K562 (cell line): ENCODE measurements around the gene SND1. TPM values are rescaled to one million over a fixed set of nuclear protein-coding genes. Genes with fewer than 3 reads are reported as not detected.

ENCODE experiments used
- ATAC-seq: fragments of 200-7000 bp; cut with Tn5 transposase; 3 replicates; pipeline ENCODE4 v1.9.1; 2020; ENCODE audit warnings: moderate library complexity
- BruUV-seq: library from RNA; stranded (reverse); fragments of 400-500 nt; replicated peaks from 2 replicates; lab custom pipeline; 2021; lab: Mats Ljungman, UMichigan
- CTCF ChIA-PET: fragments of 300-600 bp; formaldehyde crosslinking; extraction: SDS; loops from one replicate; lab custom pipeline; 2021; ENCODE audit warnings: low intra/inter-chr PET ratio; lab: Yijun Ruan, JAX
- POLR2A ChIA-PET: fragments of 300-600, 350-650 bp; sonication (Branson Sonifier 250); formaldehyde crosslinking; extraction: SDS; loops from one replicate; lab custom pipeline; 2021; ENCODE audit warnings: antibody characterized with exemption, inconsistent platforms; lab: Yijun Ruan, JAX
- DNase-seq, 4 experiments: peaks; one replicate each; pipeline versions ENCODE4 v3.0.0 to v3.0.0-alpha.2; 2011 to 2018; ENCODE audit warnings: low spot score in 3 of 4, mixed read lengths in 3 of 4; ENCODE audit errors: extremely low read depth in 1 of 4
- FAIRE-seq: peaks from 2 replicates; lab custom pipeline; 2011; peaks lifted over from hg19 to GRCh38; lab: Jason Lieb, UNC
- H2AFZ ChIP-seq: 2 replicates; pipeline ENCODE4 v1.6.0; 2011; ENCODE audit warnings: low read depth, low read length, control low read depth, inconsistent platforms
- H3K27ac ChIP-seq: fragments of 200-600 bp; 3 replicates; pipeline ENCODE4 v1.8.0; 2011; ENCODE audit warnings: low read depth, mild to moderate bottlenecking, control low read depth, inconsistent platforms, low read length, moderate library complexity, mixed read lengths; ENCODE audit errors: extremely low read depth
- H3K27me3 ChIP-seq, 2 experiments: fragments of 300-600 bp in 1 of 2; 2 replicates in 1 of 2; 3 replicates in 1 of 2; pipeline versions ENCODE4 v1.6.0 to v1.8.0; 2011; ENCODE audit warnings: inconsistent platforms in 2 of 2, low read length in 2 of 2, mild to moderate bottlenecking in 1 of 2, mixed read lengths in 1 of 2, moderate library complexity in 1 of 2; ENCODE audit not compliant: control insufficient read depth in 2 of 2, insufficient read depth in 2 of 2
- H3K36me3 ChIP-seq: fragments of 300-600 bp; 3 replicates; pipeline ENCODE4 v1.8.0; 2011; ENCODE audit warnings: mild to moderate bottlenecking, low read length, inconsistent platforms; ENCODE audit not compliant: control insufficient read depth, insufficient read depth
- H3K4me1 ChIP-seq, 2 experiments: fragments of 200-600 bp in 1 of 2; replicated peaks in 1 of 2; 2 replicates in 1 of 2; 3 replicates in 1 of 2; pipeline versions ENCODE4 v1.5.1 to v1.8.0; 2011; ENCODE audit warnings: inconsistent platforms in 2 of 2, low read length in 2 of 2, mild to moderate bottlenecking in 1 of 2, mixed read lengths in 1 of 2, moderate library complexity in 1 of 2; ENCODE audit not compliant: control insufficient read depth in 2 of 2, insufficient read depth in 2 of 2
- H3K4me2 ChIP-seq: 2 replicates; pipeline ENCODE4 v1.6.1; 2011; ENCODE audit warnings: low read length, control low read depth, inconsistent platforms, mixed read lengths; ENCODE audit not compliant: insufficient read depth
- H3K4me3 ChIP-seq: fragments of 200-600 bp; sonication (generic), shearing (Covaris generic); 2 replicates; pipeline ENCODE4 v1.5.1; 2016; ENCODE audit warnings: control low read depth, inconsistent platforms
- H3K79me2 ChIP-seq: fragments of 200-600 bp; 3 replicates; pipeline ENCODE4 v1.8.0; 2011; ENCODE audit warnings: low read length, inconsistent platforms; ENCODE audit not compliant: control insufficient read depth, insufficient read depth
- H3K9ac ChIP-seq, 2 experiments: 2 replicates each; pipeline versions ENCODE4 v1.6.0 to v1.6.1; 2011; ENCODE audit warnings: low read depth in 2 of 2, low read length in 2 of 2, control low read depth in 1 of 2, inconsistent platforms in 1 of 2, mild to moderate bottlenecking in 1 of 2, mixed read lengths in 1 of 2; ENCODE audit not compliant: insufficient read depth in 1 of 2
- H3K9me1 ChIP-seq: one replicate; pipeline ENCODE4 v1.6.0; 2011; ENCODE audit warnings: inconsistent platforms, mild to moderate bottlenecking, low read length, moderate library complexity; ENCODE audit not compliant: control insufficient read depth, insufficient read depth
- H3K9me3 ChIP-seq: replicated peaks from 2 replicates; pipeline ENCODE4 v1.5.1; 2011; ENCODE audit warnings: low read depth, low read length, inconsistent platforms; ENCODE audit not compliant: control insufficient read depth, insufficient read depth
- H4K20me1 ChIP-seq: replicated peaks from 2 replicates; pipeline ENCODE4 v1.6.1; 2011; ENCODE audit warnings: low read length, inconsistent platforms, mixed read lengths; ENCODE audit not compliant: control insufficient read depth, insufficient read depth
- CEBPG ChIP-seq, 3 experiments: fragments of 200-800 bp in 1 of 3; sonication (Bioruptor generic) in 1 of 3; sonication (generic) in 1 of 3; formaldehyde crosslinking in 1 of 3; IDR thresholded peaks in 2 of 3; conservative IDR thresholded peaks in 1 of 3; 2 replicates each; pipeline versions ENCODE4 v1.6.1 to v1.8.0; 2016 to 2022; ENCODE audit warnings: missing compliant biosample characterization in 2 of 3, missing genetic modification characterization in 2 of 3, mild to moderate bottlenecking in 1 of 3, missing genetic modification reagents in 1 of 3
- TFAM ChIP-seq: fragments of 250-450 bp; sonication (Bioruptor Pico); conservative IDR thresholded peaks from 2 replicates; pipeline ENCODE4 v1.5.0; 2021; ENCODE audit warnings: mild to moderate bottlenecking, moderate library complexity
- THRAP3 ChIP-seq: fragments of 450-650 bp; IDR thresholded peaks from 2 replicates; pipeline ENCODE4 v1.6.1; 2016; ENCODE audit warnings: mild to moderate bottlenecking, inconsistent platforms, borderline replicate concordance
- ZC3H4 ChIP-seq: sonication (generic); formaldehyde crosslinking; IDR thresholded peaks from 2 replicates; pipeline ENCODE4 v1.9.0; 2021; ENCODE audit warnings: missing genetic modification reagents, borderline replicate concordance
- WGBS: fragments of 100-300 bp; shearing (Covaris generic); methylation state at CpG from one replicate; pipeline ENCODE4 v1.1.6; 2016; ENCODE audit warnings: low coverage, mixed read lengths; ENCODE audit not compliant: insufficient coverage; ENCODE audit errors: missing lambda C conversion rate; 5-methylcytosine and 5-hydroxymethylcytosine counted together
- in situ Hi-C: fragments of 300-500 bp; cut with MboI; formaldehyde crosslinking; loops from 4 replicates; pipeline ENCODE4 v1.15.0; 2018; ENCODE audit warnings: inconsistent platforms, mixed read lengths
- intact Hi-C: fragments of 100-400 bp; cut with micrococcal nuclease; formaldehyde crosslinking; loops from 2 replicates; pipeline ENCODE4 v1.14.2; 2022
- polyA plus RNA-seq, 8 experiments: library from polyadenylated mRNA; depleted of rRNA in 4 of 8; stranded (reverse) in 5 of 8; unstranded in 3 of 8; fragments of >200 nt; fragmentation: Nextera tagmentation in 2 of 8; fragmentation: Illumina TruSeq in 1 of 8; extraction: Ambion mirVana in 2 of 8; extraction: Trizol in 1 of 8; gene quantifications; 2 replicates each; pipeline versions ENCODE4 v1.2.1 to v1.2.3, GENCODE V29; 2011 to 2014; ENCODE audit warnings: inconsistent platforms in 1 of 8, missing spikeins in 1 of 8
- total RNA-seq, 7 experiments: library from RNA; depleted of rRNA in 6 of 7; stranded (reverse); fragments of >200 nt in 6 of 7; fragmentation: Illumina TruSeq in 2 of 7; extraction: Trizol in 2 of 7; gene quantifications; 2 replicates each; pipeline versions ENCODE4 v1.2.1 to v1.2.3, GENCODE V29; 2011 to 2021; ENCODE audit warnings: low replicate concordance in 1 of 7
- TF ChIP-seq, protein P1 (sequence below): IDR thresholded peaks from 2 replicates; pipeline ENCODE4 v1.6.1; 2012; ENCODE audit warnings: low read depth, low read length, improper control_type of control experiment, borderline replicate concordance

SND1 gene
- total and polyA plus RNA-seq, 9 of the 15 experiments (the other 6 are each of a cell fraction or from before 2014, with no cell fraction given): 46.5 to 307 (median 191) TPM

GRCh38 chr7:127948312-127948711 is 296.3 kb downstream of the SND1 start (continued):
- TF ChIP-seq, protein P1, sequence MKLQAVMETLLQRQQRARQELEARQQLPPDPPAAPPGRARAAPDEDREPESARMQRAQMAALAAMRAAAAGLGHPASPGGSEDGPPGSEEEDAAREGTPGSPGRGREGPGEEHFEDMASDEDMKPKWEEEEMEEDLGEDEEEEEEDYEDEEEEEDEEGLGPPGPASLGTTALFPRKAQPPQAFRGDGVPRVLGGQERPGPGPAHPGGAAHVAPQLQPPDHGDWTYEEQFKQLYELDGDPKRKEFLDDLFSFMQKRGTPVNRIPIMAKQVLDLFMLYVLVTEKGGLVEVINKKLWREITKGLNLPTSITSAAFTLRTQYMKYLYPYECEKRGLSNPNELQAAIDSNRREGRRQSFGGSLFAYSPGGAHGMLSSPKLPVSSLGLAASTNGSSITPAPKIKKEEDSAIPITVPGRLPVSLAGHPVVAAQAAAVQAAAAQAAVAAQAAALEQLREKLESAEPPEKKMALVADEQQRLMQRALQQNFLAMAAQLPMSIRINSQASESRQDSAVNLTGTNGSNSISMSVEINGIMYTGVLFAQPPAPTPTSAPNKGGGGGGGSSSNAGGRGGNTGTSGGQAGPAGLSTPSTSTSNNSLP: no peak
- no peak for TF ChIP-seq TFAM (CRISPR knock-in tag)

GRCh38 chr7:127948930-127949329 is 296.9 kb downstream of the SND1 start:
- no peak overlapping the region for H2AFZ ChIP-seq
- DNase-seq (no peak), ATAC-seq (no peak), FAIRE-seq (no peak)
- no peak for TF ChIP-seq CEBPG (CRISPR knock-in tag; IDR thresholded peaks at IDR 0.05)
- no peak for TF ChIP-seq CEBPG (tag; conservative IDR thresholded peaks at IDR 0.05 in 1 of 2, IDR thresholded peaks at IDR 0.05 in 1 of 2)
- TF ChIP-seq ZC3H4 (CRISPR knock-in tag): no peak
- no peak for TF ChIP-seq THRAP3
- H3K36me3 ChIP-seq: peaks cover 85% of the 10 kb centered on the region
- H3K79me2 ChIP-seq: no peaks in the 10 kb centered on the region; the same call in 2 of the 3 replicates
- H3K27ac ChIP-seq: no peak overlapping the region
- no peaks in the 10 kb centered on the region for H3K27me3 ChIP-seq
- 100% methylated on average over 2 of the region's 2 CpGs for WGBS
- no TSS peak for BruUV-seq
- H3K4me3 ChIP-seq: no peak overlapping the region
- H4K20me1 ChIP-seq: peaks cover 10% of the 10 kb centered on the region; the same call in 1 of the 2 replicates
- intact Hi-C loops: no loop called here
- no peaks in the 10 kb centered on the region for H3K9me3 ChIP-seq
- in situ Hi-C loops: no loop called here
- H3K9me1 ChIP-seq: no peaks in the 10 kb centered on the region
- peaks cover 0 to 8% of the 10 kb centered on the region in 2 experiments; a peak in 2 of 5 replicates for H3K4me1 ChIP-seq
- no peak overlapping the region for H3K9ac ChIP-seq
- no peak overlapping the region for H3K4me2 ChIP-seq
- ChIA-PET POLR2A (interaction anchor here (0.6 to 2.4 kb wide), 9 partner anchors 10 to 1340 kb away, joined by 3 to 14 read pairs (median 4); no protein-coding TSS in a partner anchor), CTCF (no interaction called here)
